Colon (tissue), 2 donors: Measurements from ENCODE around the gene CELSR2.
"Not testable (repeated sequence)": the region's sequence is repeated elsewhere in the genome, so short reads cannot be mapped to it uniquely, and the experiment has no call there.

Source experiments
- FAIRE-seq: peaks from 2 replicates; lab custom pipeline; 2012; peaks lifted over from hg19 to GRCh38; lab: Jason Lieb, UNC
- donor health status: control.
- donor health status: control.

Gene CELSR2

GRCh38 chr1:109248797-109249629, at the start of gene CELSR2:
Gene CELSR2, plus strand, starts transcription at chr1:109249539. Its CDS starts 541 bp downstream, at chr1:109250080.
- FAIRE-seq, result no peak

- FAIRE-seq, result no peak
These were observed 49.6 kb upstream of the CELSR2 start for GRCh38 chr1:109199710-109200109.

- FAIRE-seq, result no peak
These were observed 48.1 kb upstream of the CELSR2 start for GRCh38 chr1:109201123-109201703.

GRCh38 chr1:109204484-109204883, 44.9 kb upstream of the CELSR2 start:
- FAIRE-seq, result no peak

- FAIRE-seq, result no peak
These were observed 43.0 kb upstream of the CELSR2 start for GRCh38 chr1:109206339-109206738.

GRCh38 chr1:109207467-109208103, 41.8 kb upstream of the CELSR2 start:
- no peak for FAIRE-seq

GRCh38 chr1:109208394-109208793, 40.9 kb upstream of the CELSR2 start:
- no peak for FAIRE-seq

GRCh38 chr1:109208836-109209463, 40.4 kb upstream of the CELSR2 start:
- no peak for FAIRE-seq

- no peak for FAIRE-seq
These were observed 39.3 kb upstream of the CELSR2 start for GRCh38 chr1:109210058-109210457.

- no peak for FAIRE-seq
These were observed 36.0 kb upstream of the CELSR2 start for GRCh38 chr1:109213345-109213823.

GRCh38 chr1:109213824-109214693, 35.3 kb upstream of the CELSR2 start, which contains the start of gene SARS1:
Gene SARS1, plus strand, starts transcription at chr1:109213918. Its CDS starts 75 bp downstream, at chr1:109213993.
- FAIRE-seq, result no peak

GRCh38 chr1:109214695-109215623, 34.4 kb upstream of the CELSR2 start:
- no peak for FAIRE-seq

GRCh38 chr1:109216662-109217061, 32.7 kb upstream of the CELSR2 start:
- FAIRE-seq, result no peak

GRCh38 chr1:109218516-109218915, 30.8 kb upstream of the CELSR2 start:
- no peak for FAIRE-seq

GRCh38 chr1:109221201-109221600, 28.1 kb upstream of the CELSR2 start:
- not testable (repeated sequence) for FAIRE-seq

GRCh38 chr1:109225308-109225707, 24.0 kb upstream of the CELSR2 start:
- no peak for FAIRE-seq

- FAIRE-seq, result no peak
These were observed 23.5 kb upstream of the CELSR2 start for GRCh38 chr1:109225711-109226445.

- FAIRE-seq, result no peak
These were observed 21.2 kb upstream of the CELSR2 start for GRCh38 chr1:109228167-109228566.

- FAIRE-seq, result no peak
These were observed 19.7 kb upstream of the CELSR2 start for GRCh38 chr1:109229531-109230127.
